ENCODE results near the gene FDXR. TPM values are rescaled to one million over a fixed set of nuclear protein-coding genes. Genes with fewer than 3 reads are reported as not detected.

FDXR gene
- total RNA-seq, 1 donor from 2014 or later, result 7.4 TPM

DNA sequence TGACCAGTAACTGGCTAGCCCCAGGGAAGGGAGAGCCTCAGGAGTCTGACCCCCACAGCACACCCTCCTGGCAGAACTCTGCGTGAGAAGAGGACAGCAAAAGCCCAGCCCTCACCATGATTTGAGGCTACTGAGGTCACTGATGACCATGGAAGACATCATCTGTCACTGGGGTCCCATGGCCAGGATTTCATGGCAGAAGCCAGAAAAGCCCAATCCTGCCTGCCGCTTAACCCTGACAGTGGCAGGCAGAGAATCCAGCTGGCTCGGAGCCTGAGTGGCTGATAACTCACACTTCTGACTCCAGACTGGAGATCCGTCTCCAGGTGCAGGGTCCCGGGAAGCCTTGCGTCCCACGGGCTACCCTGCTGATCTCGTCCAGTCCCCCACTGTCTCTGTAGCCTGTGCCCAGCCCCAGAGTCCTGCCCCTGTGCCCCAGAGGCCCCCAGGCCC, 30.6 kb downstream of the FDXR start:
- peaks cover 63% of the 10 kb centered on the region for H3K27me3 ChIP-seq
- no peak overlapping the region for H3K9ac ChIP-seq
- H3F3A ChIP-seq (ENCODE audit: low read depth), result peaks cover 13% of the 10 kb centered on the region
- H3K79me2 ChIP-seq (ENCODE audit: low read depth), result no peaks in the 10 kb centered on the region
- no peaks in the 10 kb centered on the region for H3K9me3 Mint-ChIP-seq
- no peaks in the 10 kb centered on the region for H3K36me3 ChIP-seq
- peaks cover 13% of the 10 kb centered on the region for H3K4me1 Mint-ChIP-seq
- DNase-seq (ENCODE audit: low spot score), result peak; percentile 29
- H3K36me3 Mint-ChIP-seq, result no peaks in the 10 kb centered on the region
- peak overlapping the region; percentile 69 for H2AFZ ChIP-seq (replicated peaks)
- peak overlapping the region; percentile 76 for H3K4me2 ChIP-seq
- no peak for TF ChIP-seq EZH2phosphoT487 (IDR thresholded peaks at IDR 0.05)
- TF ChIP-seq EZH2 (IDR thresholded peaks at IDR 0.05), result no peak
- TF ChIP-seq CTCF (IDR thresholded peaks at IDR 0.05), result no peak
- H3K4me3 Mint-ChIP-seq, result peak overlapping the region; percentile 64
- H4K20me1 ChIP-seq (ENCODE audit: low read depth), result peaks cover 35% of the 10 kb centered on the region
- H3K27ac ChIP-seq, result no peak overlapping the region
- H3K4me3 ChIP-seq, result peak overlapping the region; percentile 50
- H3K4me1 ChIP-seq, result peaks cover 9% of the 10 kb centered on the region
- no peaks in the 10 kb centered on the region for H3K9me3 ChIP-seq (ENCODE audit: low read depth)
- H3K27ac Mint-ChIP-seq, result no peak overlapping the region
- peaks cover 36% of the 10 kb centered on the region for H3K27me3 Mint-ChIP-seq (ENCODE audit: insufficient read depth, low read depth)

GRCh38 chr17:74840989-74841666, 31.7 kb downstream of the FDXR start:
- peaks cover 13% of the 10 kb centered on the region for H3F3A ChIP-seq (ENCODE audit: low read depth)
- no peaks in the 10 kb centered on the region for H3K9me3 Mint-ChIP-seq
- no peak overlapping the region for H2AFZ ChIP-seq (replicated peaks)
- peak overlapping the region; percentile 38 for H3K4me2 ChIP-seq
- TF ChIP-seq CTCF (IDR thresholded peaks at IDR 0.05) (no peak), EZH2 (IDR thresholded peaks at IDR 0.05) (no peak), EZH2phosphoT487 (IDR thresholded peaks at IDR 0.05) (no peak)
- H4K20me1 ChIP-seq (ENCODE audit: low read depth), result peaks cover 35% of the 10 kb centered on the region
- no peak overlapping the region for H3K27ac Mint-ChIP-seq
- peaks cover 34% of the 10 kb centered on the region for H3K27me3 Mint-ChIP-seq (ENCODE audit: insufficient read depth, low read depth)
- H3K4me3 Mint-ChIP-seq, result peak overlapping the region; percentile 23
- H3K36me3 Mint-ChIP-seq, result peaks cover 3% of the 10 kb centered on the region
- peak; percentile 51 for DNase-seq (ENCODE audit: low spot score)
- H3K4me1 Mint-ChIP-seq, result peaks cover 13% of the 10 kb centered on the region
- H3K36me3 ChIP-seq, result no peaks in the 10 kb centered on the region
- no peak overlapping the region for H3K27ac ChIP-seq
- no peaks in the 10 kb centered on the region for H3K9me3 ChIP-seq (ENCODE audit: low read depth)
- peaks cover 52% of the 10 kb centered on the region for H3K27me3 ChIP-seq
- H3K4me1 ChIP-seq, result peaks cover 9% of the 10 kb centered on the region
- H3K79me2 ChIP-seq (ENCODE audit: low read depth), result no peaks in the 10 kb centered on the region
- no peak overlapping the region for H3K9ac ChIP-seq
- H3K4me3 ChIP-seq, result no peak overlapping the region

- Histone ChIP-seq H2AFZ (replicated peaks) (no peak overlapping the region), H3K9ac (no peak overlapping the region), H4K20me1 (ENCODE audit: low read depth) (peaks cover 35% of the 10 kb centered on the region), H3K4me3 (no peak overlapping the region), H3K27me3 (peaks cover 43% of the 10 kb centered on the region), H3K36me3 (no peaks in the 10 kb centered on the region), H3K27ac (no peak overlapping the region), H3F3A (ENCODE audit: low read depth) (peaks cover 13% of the 10 kb centered on the region), H3K4me2 (peak overlapping the region; percentile 38), H3K4me1 (peaks cover 9% of the 10 kb centered on the region), H3K9me3 (ENCODE audit: low read depth) (no peaks in the 10 kb centered on the region), H3K79me2 (ENCODE audit: low read depth) (no peaks in the 10 kb centered on the region)
- no peak overlapping the region for H3K4me3 Mint-ChIP-seq
- peaks cover 36% of the 10 kb centered on the region for H3K27me3 Mint-ChIP-seq (ENCODE audit: insufficient read depth, low read depth)
- H3K36me3 Mint-ChIP-seq, result peaks cover 7% of the 10 kb centered on the region
- H3K27ac Mint-ChIP-seq, result no peak overlapping the region
- TF ChIP-seq EZH2phosphoT487 (IDR thresholded peaks at IDR 0.05), result no peak
- no peak for TF ChIP-seq EZH2 (IDR thresholded peaks at IDR 0.05)
- no peak for TF ChIP-seq CTCF (IDR thresholded peaks at IDR 0.05)
- peaks cover 15% of the 10 kb centered on the region for H3K4me1 Mint-ChIP-seq
- H3K9me3 Mint-ChIP-seq, result no peaks in the 10 kb centered on the region
- no peak for DNase-seq (ENCODE audit: low spot score)
Measured at GRCh38 chr17:74839990-74840852, 32.6 kb downstream of the FDXR start.

All from neural progenitor cell (in vitro differentiated cells).